ENCODE results near the gene EIF4E2.
A peak's percentile ranks its signal among the peaks of the same experiment; 100 is the strongest.

EIF4E2 gene

DNA sequence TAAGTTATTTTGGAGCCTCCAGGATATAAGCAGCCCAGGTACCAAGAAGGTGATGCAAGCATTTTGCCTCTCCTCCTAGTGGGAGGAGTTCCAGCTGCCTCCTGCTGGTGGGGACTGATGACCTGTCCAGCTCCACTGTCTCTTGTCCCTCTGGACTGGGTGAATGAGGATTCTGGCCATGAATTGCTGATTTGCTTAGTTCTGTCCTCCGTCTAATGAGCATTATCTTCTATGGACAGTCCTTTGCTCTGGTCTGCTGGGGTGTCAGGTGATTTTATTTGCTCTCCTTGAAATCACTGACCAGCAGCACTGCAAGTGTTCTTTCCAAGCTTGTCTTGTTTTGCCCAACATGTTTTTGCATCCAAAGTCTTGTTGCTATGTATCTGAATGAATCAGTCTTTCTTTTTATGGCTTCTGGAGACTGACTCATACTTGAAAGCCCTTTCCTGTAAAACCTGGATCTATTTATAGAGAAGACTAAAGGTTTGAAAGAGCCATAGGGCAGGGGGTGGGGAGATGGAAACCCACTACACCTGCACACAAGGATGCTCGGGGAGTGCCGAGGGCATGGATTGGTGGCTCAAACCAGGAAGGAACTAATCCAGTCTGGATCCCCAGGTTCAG, 42.4 kb downstream of the EIF4E2 start:
- H3K27me3 Mint-ChIP-seq (ENCODE audit: low read depth) = no peaks in the 10 kb centered on the region
- H3K27ac Mint-ChIP-seq = no peak overlapping the region
- H3K9me3 Mint-ChIP-seq = no peaks in the 10 kb centered on the region
- H3K4me3 Mint-ChIP-seq = no peak overlapping the region
- peaks cover 6% of the 10 kb centered on the region for H3K4me1 Mint-ChIP-seq
- TF ChIP-seq CTCF (IDR thresholded peaks at IDR 0.05; ENCODE audit: unreplicated experiment in 3 of 3) = no peak
- H3K36me3 Mint-ChIP-seq (ENCODE audit: low read depth) = no peaks in the 10 kb centered on the region

DNA sequence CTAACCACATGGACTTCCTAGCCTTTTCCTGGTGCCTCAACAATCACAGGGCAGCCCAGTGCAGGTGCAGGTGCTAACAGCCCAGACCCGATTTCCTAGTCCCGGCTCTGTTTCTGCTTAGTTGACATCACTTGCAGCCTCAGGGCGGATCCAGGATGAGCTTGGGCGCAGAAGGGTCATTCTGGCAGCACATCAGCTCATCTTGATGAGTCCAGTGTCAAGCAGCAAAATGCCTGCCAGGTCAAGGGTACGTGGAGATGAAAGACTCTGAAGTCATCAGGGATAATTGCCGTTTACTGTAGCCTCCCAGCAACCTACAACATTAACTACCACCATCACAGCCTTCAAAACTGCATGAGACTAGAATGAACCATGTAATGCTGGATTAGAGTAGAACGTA, 43.5 kb downstream of the EIF4E2 start:
- Mint-ChIP-seq H3K4me3 (no peak overlapping the region), H3K9me3 (no peaks in the 10 kb centered on the region), H3K36me3 (ENCODE audit: low read depth) (no peaks in the 10 kb centered on the region), H3K4me1 (peaks cover 2% of the 10 kb centered on the region), H3K27me3 (ENCODE audit: low read depth) (no peaks in the 10 kb centered on the region), H3K27ac (no peak overlapping the region)
- TF ChIP-seq CTCF (IDR thresholded peaks at IDR 0.05; ENCODE audit: unreplicated experiment in 3 of 3) = no peak

DNA sequence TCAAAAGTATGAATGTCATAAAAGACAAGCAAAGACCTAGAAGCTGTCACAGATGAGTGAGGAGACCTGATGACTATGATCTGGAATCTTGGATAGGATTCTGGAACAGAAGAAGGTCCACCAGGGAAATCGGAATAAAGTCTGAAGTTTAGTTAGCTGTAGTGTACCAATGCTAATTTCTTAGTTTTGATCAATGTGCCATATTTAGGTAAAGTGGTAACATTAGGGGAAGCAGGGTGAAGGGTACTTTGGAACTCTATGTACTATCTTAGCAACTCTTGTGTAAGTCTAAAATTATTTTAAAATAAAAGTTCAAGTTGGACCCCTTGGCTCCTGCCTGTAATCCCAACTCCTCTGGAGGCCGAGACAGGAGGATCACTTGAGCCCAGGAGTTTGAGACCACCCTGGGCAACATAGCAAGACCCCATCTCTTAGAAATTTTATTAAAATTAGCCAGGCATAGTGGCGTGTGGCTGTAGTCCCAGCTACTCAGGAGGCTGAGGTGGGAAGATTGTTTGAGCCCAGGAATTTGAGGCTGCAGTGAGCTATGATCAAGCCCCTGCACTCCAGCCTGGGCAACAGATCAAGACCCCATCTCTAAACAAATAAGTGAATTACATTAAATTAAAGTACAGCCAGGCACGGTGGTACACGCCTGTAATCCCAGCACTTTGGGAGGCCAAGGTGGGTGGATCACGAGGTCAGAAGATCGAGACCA, 47.0 kb downstream of the EIF4E2 start:
- Mint-ChIP-seq H3K36me3 (ENCODE audit: low read depth) (no peaks in the 10 kb centered on the region), H3K9me3 (no peaks in the 10 kb centered on the region), H3K4me3 (no peak overlapping the region), H3K27me3 (ENCODE audit: low read depth) (peaks cover 8% of the 10 kb centered on the region), H3K27ac (no peak overlapping the region), H3K4me1 (no peaks in the 10 kb centered on the region)
- TF ChIP-seq CTCF (IDR thresholded peaks at IDR 0.05; ENCODE audit: unreplicated experiment in 3 of 3) = no peak

- TF ChIP-seq CTCF (IDR thresholded peaks at IDR 0.05; ENCODE audit: unreplicated experiment in 3 of 3) = no peak
- Mint-ChIP-seq H3K27ac (no peak overlapping the region), H3K4me1 (no peaks in the 10 kb centered on the region), H3K4me3 (no peak overlapping the region), H3K9me3 (no peaks in the 10 kb centered on the region), H3K27me3 (ENCODE audit: low read depth) (peaks cover 8% of the 10 kb centered on the region), H3K36me3 (ENCODE audit: low read depth) (no peaks in the 10 kb centered on the region)
These were observed 47.8 kb downstream of the EIF4E2 start for GRCh38 chr2:232598293-232598692.

DNA sequence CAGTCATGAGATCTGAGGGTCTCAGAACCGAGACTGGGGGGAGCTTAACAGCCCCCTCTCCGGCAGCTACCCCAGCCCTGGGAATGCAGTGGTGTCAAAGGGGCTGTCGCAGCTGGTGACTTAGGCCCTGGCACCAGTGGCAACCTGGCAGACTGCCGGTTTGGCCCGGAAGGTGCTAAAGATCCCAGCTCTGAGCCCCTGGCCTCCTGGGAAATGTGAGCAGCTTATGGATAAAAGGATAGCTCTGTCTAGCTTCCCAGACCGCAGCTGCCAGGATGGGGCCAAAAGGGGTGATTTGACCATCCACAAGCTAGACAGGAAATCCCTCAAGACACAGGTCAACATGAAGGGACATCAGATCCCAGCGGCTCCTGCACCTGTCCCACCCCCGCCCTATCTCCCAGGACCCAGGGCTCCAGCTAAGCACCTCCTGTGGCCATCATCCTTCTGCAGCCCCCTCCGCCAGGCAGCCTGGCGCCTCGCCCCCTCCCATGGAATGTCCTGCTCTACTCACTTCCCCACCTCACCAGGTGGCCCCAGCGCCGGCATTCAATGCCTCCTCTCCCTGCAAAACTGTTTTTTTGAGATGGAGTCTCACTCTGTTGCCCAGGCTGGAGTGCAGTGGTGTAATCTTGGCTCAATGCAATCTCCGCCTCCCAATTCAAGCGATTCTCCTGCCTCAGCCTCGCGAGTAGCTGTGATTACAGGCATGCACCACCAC, 49.7 kb downstream of the EIF4E2 start:
- Mint-ChIP-seq H3K27me3 (ENCODE audit: low read depth) (peaks cover 13% of the 10 kb centered on the region), H3K9me3 (no peaks in the 10 kb centered on the region), H3K4me3 (peak overlapping the region in 1 of 3 experiments; percentile 12), H3K27ac (no peak overlapping the region), H3K36me3 (ENCODE audit: low read depth) (no peaks in the 10 kb centered on the region), H3K4me1 (no peaks in the 10 kb centered on the region)
- no peak for TF ChIP-seq CTCF (IDR thresholded peaks at IDR 0.05; ENCODE audit: unreplicated experiment in 3 of 3)
